BLaER1 (cell line): Measurements from ENCODE around the gene OSBP.
"Not testable (repeated sequence)": the region's sequence is repeated elsewhere in the genome, so short reads cannot be mapped to it uniquely, and the experiment has no call there.

Source experiments
- H3K27ac ChIP-seq: shearing (Covaris generic); formaldehyde crosslinking; 2 replicates; pipeline ENCODE4 v1.8.1; 2022
- H3K27me3 ChIP-seq: shearing (Covaris generic); formaldehyde crosslinking; 2 replicates; pipeline ENCODE4 v1.8.1; 2022
- H3K36me3 ChIP-seq: shearing (Covaris generic); formaldehyde crosslinking; 2 replicates; pipeline ENCODE4 v1.8.1; 2022
- H3K4me1 ChIP-seq: shearing (Covaris generic); formaldehyde crosslinking; 2 replicates; pipeline ENCODE4 v1.8.1; 2022
- H3K4me2 ChIP-seq: shearing (Covaris generic); formaldehyde crosslinking; 2 replicates; pipeline ENCODE4 v1.8.1; 2022
- H3K4me3 ChIP-seq: shearing (Covaris generic); formaldehyde crosslinking; 2 replicates; pipeline ENCODE4 v1.8.1; 2022
- H3K9ac ChIP-seq: shearing (Covaris generic); formaldehyde crosslinking; 2 replicates; pipeline ENCODE4 v1.8.1; 2022
- H3K9me3 ChIP-seq: shearing (Covaris generic); formaldehyde crosslinking; 2 replicates; pipeline ENCODE4 v1.8.1; 2022
- H4K20me1 ChIP-seq: shearing (Covaris generic); formaldehyde crosslinking; 2 replicates; pipeline ENCODE4 v1.8.1; 2022
- Cebpa-rat ChIP-seq: shearing (Covaris generic); IDR thresholded peaks from 2 replicates; pipeline ENCODE4 v1.8.1; 2022

Gene OSBP

DNA sequence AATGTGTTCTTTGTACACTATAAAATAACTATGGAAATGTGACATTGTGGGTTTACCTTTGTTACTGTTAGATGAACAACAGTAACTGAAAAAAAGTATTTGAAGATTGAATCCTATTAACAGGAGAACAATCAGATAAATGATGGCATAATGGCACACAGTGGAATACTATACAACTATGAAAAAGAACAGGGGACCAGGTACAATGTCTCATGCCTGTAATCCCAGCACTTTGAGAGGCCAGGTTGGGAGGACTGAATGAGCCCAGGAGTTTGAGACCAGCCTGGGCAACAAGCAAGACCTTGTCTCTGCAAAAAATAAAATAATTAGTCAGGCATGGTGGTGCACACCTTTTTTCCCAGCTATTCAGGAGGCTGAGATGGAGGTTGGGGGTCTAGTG is 14.4 kb upstream of the OSBP start:
- no peaks in the 10 kb centered on the region for H3K4me1 ChIP-seq
- no peaks in the 10 kb centered on the region for H4K20me1 ChIP-seq
- no peak overlapping the region for H3K9ac ChIP-seq
- H3K4me2 ChIP-seq, result no peak overlapping the region
- H3K27me3 ChIP-seq, result no peaks in the 10 kb centered on the region
- H3K4me3 ChIP-seq, result no peak overlapping the region
- no peaks in the 10 kb centered on the region for H3K9me3 ChIP-seq
- H3K36me3 ChIP-seq, result peaks cover 24% of the 10 kb centered on the region
- no peak overlapping the region for H3K27ac ChIP-seq
- TF ChIP-seq Cebpa-rat, result no peak

DNA sequence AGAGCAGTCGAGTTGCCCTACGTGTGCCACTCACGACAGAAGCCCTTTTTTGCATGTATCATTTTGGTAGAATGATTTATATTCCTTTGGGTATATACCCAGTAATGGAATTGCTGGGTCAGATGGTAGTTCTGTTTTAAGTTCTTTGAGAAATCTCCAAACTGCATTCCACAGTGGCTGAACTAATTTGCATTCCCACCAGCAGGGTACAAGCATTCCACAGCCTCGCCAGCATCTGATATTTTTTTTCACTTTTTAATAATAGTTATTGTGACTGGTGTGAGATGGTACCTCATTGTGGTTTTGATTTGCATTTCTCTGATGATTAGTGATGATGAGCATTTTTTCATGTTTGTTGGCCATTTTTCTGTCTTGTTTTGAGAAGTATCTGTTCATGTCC is 11.4 kb upstream of the OSBP start:
- not testable (repeated sequence) for H3K27ac ChIP-seq, H3K4me2 ChIP-seq, H4K20me1 ChIP-seq, H3K9me3 ChIP-seq, H3K4me3 ChIP-seq, H3K9ac ChIP-seq, H3K4me1 ChIP-seq, H3K27me3 ChIP-seq
- H3K36me3 ChIP-seq, result peaks cover 19% of the 10 kb centered on the region

- Histone ChIP-seq H3K4me1 (no peaks in the 10 kb centered on the region), H3K9ac (no peak overlapping the region), H3K4me3 (no peak overlapping the region), H3K4me2 (no peak overlapping the region), H3K27ac (no peak overlapping the region), H4K20me1 (no peaks in the 10 kb centered on the region), H3K36me3 (peaks cover 13% of the 10 kb centered on the region), H3K27me3 (no peaks in the 10 kb centered on the region), H3K9me3 (no peaks in the 10 kb centered on the region)
- TF ChIP-seq Cebpa-rat, result no peak
These were observed 10.1 kb upstream of the OSBP start for GRCh38 chr11:59625703-59626102.

- Histone ChIP-seq H3K4me3 (no peak overlapping the region), H3K4me1 (peaks cover 28% of the 10 kb centered on the region), H3K36me3 (0 out of 2 replicates have a peak, but pooled peaks cover 2% of the 10 kb centered on the region), H3K9ac (no peak overlapping the region), H3K27me3 (no peaks in the 10 kb centered on the region), H3K9me3 (no peaks in the 10 kb centered on the region), H4K20me1 (peaks cover 25% of the 10 kb centered on the region), H3K4me2 (no peak overlapping the region), H3K27ac (no peak overlapping the region)
- no peak for TF ChIP-seq Cebpa-rat
These were observed 2.3 kb upstream of the OSBP start for GRCh38 chr11:59617876-59618275.

DNA sequence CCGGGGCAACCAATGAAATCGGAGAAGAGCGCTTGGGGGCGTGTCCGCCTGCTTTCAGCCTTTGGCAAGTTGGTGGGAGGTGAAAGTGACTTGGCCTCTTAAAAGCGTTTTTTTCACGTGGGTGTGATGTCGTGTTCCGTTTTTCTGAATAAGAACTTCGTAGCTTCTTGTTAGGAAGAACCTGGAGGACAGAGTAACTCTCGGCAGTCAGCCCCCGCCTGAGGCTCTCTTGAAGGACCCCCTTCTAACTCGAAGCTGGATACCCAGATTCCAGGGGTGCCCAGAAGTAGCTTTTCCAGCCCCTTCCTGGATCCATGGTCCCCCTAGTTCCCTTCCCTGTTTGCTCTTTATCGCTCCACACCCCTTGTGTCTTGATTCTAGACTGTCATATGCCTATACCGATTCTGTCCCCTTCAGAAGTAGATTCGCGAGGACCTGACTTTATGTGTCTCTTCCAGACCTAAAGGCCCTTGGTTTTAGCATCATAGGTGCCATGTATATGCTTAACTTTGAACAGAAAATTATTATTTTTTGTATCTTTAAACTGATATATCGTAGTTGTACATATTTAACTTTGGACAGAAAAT is 915 bp upstream of the OSBP start:
- Histone ChIP-seq H3K27ac (peak overlapping the region; percentile 74), H3K4me2 (peak overlapping the region; percentile 91), H3K9me3 (no peaks in the 10 kb centered on the region), H3K4me1 (peaks cover 42% of the 10 kb centered on the region), H3K9ac (peak overlapping the region; percentile 64), H3K27me3 (no peaks in the 10 kb centered on the region), H3K4me3 (peak overlapping the region; percentile 63), H4K20me1 (peaks cover 38% of the 10 kb centered on the region), H3K36me3 (0 out of 2 replicates have a peak, but pooled peaks cover 16% of the 10 kb centered on the region)
- TF ChIP-seq Cebpa-rat, result no peak

- peaks cover 52% of the 10 kb centered on the region for H4K20me1 ChIP-seq
- H3K4me1 ChIP-seq, result peaks cover 42% of the 10 kb centered on the region
- H3K27me3 ChIP-seq, result no peaks in the 10 kb centered on the region
- peaks cover 24% of the 10 kb centered on the region for H3K36me3 ChIP-seq
- H3K4me2 ChIP-seq, result peak overlapping the region; percentile 95
- no peaks in the 10 kb centered on the region for H3K9me3 ChIP-seq
- no peak for TF ChIP-seq Cebpa-rat
- peak overlapping the region; percentile 98 for H3K4me3 ChIP-seq
- H3K9ac ChIP-seq, result peak overlapping the region; percentile 93
- H3K27ac ChIP-seq, result peak overlapping the region; percentile 87
These were observed 396 bp downstream of the OSBP start for GRCh38 chr11:59615120-59615636.

DNA sequence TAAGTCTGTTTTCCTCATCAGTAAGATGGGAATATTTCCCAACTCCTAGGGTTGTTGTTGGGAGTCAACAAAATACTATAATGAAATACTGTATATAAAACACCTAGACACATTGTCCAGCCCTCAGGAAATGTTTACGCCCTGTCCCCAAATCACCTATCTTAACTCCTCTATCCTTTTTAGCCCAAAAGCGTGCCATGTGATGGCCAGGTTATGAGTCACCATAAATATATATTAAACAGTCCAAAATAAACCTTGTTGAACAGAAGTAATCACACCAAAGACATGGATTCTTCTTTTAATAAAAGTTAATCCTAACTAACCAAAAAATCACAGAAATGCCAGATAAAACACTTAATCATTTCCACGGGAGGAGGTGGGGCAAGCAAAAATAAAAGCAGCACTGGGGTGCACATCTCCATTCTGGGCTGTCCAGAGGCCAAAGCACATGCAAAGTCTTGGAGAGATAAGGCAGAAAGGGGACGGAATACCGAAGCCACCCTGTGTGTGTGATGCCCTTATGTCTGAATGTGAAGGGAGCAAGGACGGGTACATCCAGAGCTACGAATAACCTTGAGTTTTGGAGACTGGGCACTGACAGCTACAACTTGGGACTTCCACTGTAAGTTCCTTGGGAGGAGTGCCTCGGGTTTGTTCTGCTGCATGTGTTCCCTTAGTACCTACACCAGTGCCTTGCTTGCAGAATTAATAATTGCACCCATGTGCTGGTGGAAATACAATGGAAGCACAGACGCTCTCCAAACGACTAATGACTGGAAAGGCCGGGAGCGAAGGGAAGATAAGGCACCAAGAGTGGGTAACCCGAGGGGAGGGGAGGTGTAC is 1.1 kb downstream of the OSBP start:
- peaks cover 55% of the 10 kb centered on the region for H4K20me1 ChIP-seq
- H3K4me2 ChIP-seq, result peak overlapping the region; percentile 95
- peak overlapping the region; percentile 87 for H3K27ac ChIP-seq
- H3K27me3 ChIP-seq, result no peaks in the 10 kb centered on the region
- H3K4me1 ChIP-seq, result peaks cover 42% of the 10 kb centered on the region
- H3K9ac ChIP-seq, result peak overlapping the region; percentile 93
- H3K36me3 ChIP-seq, result peaks cover 31% of the 10 kb centered on the region
- no peaks in the 10 kb centered on the region for H3K9me3 ChIP-seq
- TF ChIP-seq Cebpa-rat, result no peak
- H3K4me3 ChIP-seq, result peak overlapping the region; percentile 98

- Histone ChIP-seq H3K9me3 (no peaks in the 10 kb centered on the region), H3K27ac (no peak overlapping the region), H3K36me3 (peaks cover 57% of the 10 kb centered on the region), H3K4me2 (peak overlapping the region; percentile 95), H3K4me1 (peaks cover 39% of the 10 kb centered on the region), H4K20me1 (peaks cover 72% of the 10 kb centered on the region), H3K9ac (no peak overlapping the region; the same call in 1 of the 2 replicates), H3K27me3 (no peaks in the 10 kb centered on the region), H3K4me3 (no peak overlapping the region)
- TF ChIP-seq Cebpa-rat, result no peak
These were observed 3.7 kb downstream of the OSBP start for GRCh38 chr11:59611570-59612565.

GRCh38 chr11:59610289-59610688 is 5.3 kb downstream of the OSBP start:
- no peak for TF ChIP-seq Cebpa-rat
- no peak overlapping the region for H3K4me2 ChIP-seq

More at GRCh38 chr11:59610289-59610688, 5.3 kb downstream of the OSBP start:
- no peak overlapping the region for H3K9ac ChIP-seq
- H3K4me1 ChIP-seq, result peaks cover 33% of the 10 kb centered on the region
- no peak overlapping the region for H3K27ac ChIP-seq
- no peaks in the 10 kb centered on the region for H3K9me3 ChIP-seq
- H3K27me3 ChIP-seq, result no peaks in the 10 kb centered on the region
- H4K20me1 ChIP-seq, result peaks cover 83% of the 10 kb centered on the region
- no peak overlapping the region for H3K4me3 ChIP-seq
- H3K36me3 ChIP-seq, result peaks cover 73% of the 10 kb centered on the region
